Esophagus squamous epithelium (tissue), 4 donors: ENCODE data around the gene MYO9B.

ENCODE experiments used
- CTCF ChIP-seq, 6 experiments: fragments of 450-650 bp in 4 of 6; fragments of 200-600 bp in 2 of 6; sonication (generic) in 2 of 6; IDR thresholded peaks; one replicate each; pipeline ENCODE4 v1.5.1; 2016 to 2019; ENCODE audit warnings: antibody characterized with exemption in 6 of 6, mild to moderate bottlenecking in 4 of 6, moderate library complexity in 4 of 6
- POLR2A ChIP-seq, 4 donors: fragments of 450-650 bp; IDR thresholded peaks; one replicate each; pipeline ENCODE4 v1.6.1; 2017; ENCODE audit warnings: antibody characterized with exemption in 4 of 4, mild to moderate bottlenecking in 4 of 4, moderate library complexity in 3 of 4

- TF ChIP-seq CTCF (IDR thresholded peaks at IDR 0.05) (peak; percentile 41 to 64 (median 48)), POLR2A (IDR thresholded peaks at IDR 0.05) (no peak)
Observed at GRCh38 chr19:17052439-17052838, 23.1 kb upstream of the MYO9B start.
